Endothelial cell of umbilical vein (primary cell): Measurements from ENCODE around the gene PKHD1.

Source experiments
- CTCF ChIP-seq, 2 donors: IDR thresholded peaks; 1 replicate in 1 of 2; 2 replicates in 1 of 2; pipeline ENCODE4 v1.5.1; 2011; ENCODE audit warnings: low read length in 2 of 2, mild to moderate bottlenecking in 2 of 2, moderate library complexity in 2 of 2, control low read depth in 1 of 2, inconsistent platforms in 1 of 2, low read depth in 1 of 2; ENCODE audit not compliant: insufficient read depth in 1 of 2; ENCODE audit errors: extremely low read depth in 1 of 2
- EZH2 ChIP-seq: IDR thresholded peaks from 2 replicates; pipeline ENCODE4 v1.6.1; 2012; ENCODE audit warnings: borderline replicate concordance, low read depth, mild to moderate bottlenecking, moderate library complexity, low read length, inconsistent platforms; ENCODE audit not compliant: severe bottlenecking
- FOS ChIP-seq: IDR thresholded peaks from 2 replicates; pipeline ENCODE4 v1.6.1; 2011; ENCODE audit warnings: mild to moderate bottlenecking, low read length, moderate library complexity, borderline replicate concordance; ENCODE audit not compliant: insufficient read depth
- JUN ChIP-seq: IDR thresholded peaks from 2 replicates; pipeline ENCODE4 v1.6.1; 2011; ENCODE audit warnings: borderline replicate concordance, low read depth; ENCODE audit not compliant: insufficient read length, insufficient read depth
- MAX ChIP-seq: IDR thresholded peaks from 2 replicates; pipeline ENCODE4 v1.6.1; 2011; ENCODE audit not compliant: insufficient read depth, insufficient read length
- MYC ChIP-seq: IDR thresholded peaks from one replicate; pipeline ENCODE4 v1.6.1; 2011; ENCODE audit warnings: mild to moderate bottlenecking, low read depth, low read length
- POLR2A ChIP-seq: IDR thresholded peaks from 2 replicates; pipeline ENCODE4 v1.6.1; 2012; ENCODE audit warnings: low read depth, mild to moderate bottlenecking, control low read depth, low read length
- POLR2AphosphoS5 ChIP-seq: IDR thresholded peaks from 2 replicates; pipeline ENCODE4 v1.6.1; 2012; ENCODE audit warnings: low read depth, mild to moderate bottlenecking, control low read depth, low read length, moderate library complexity; ENCODE audit not compliant: insufficient read depth

GRCh38 chr6:52061481-52061880, 25.9 kb downstream of the PKHD1 start:
- TF ChIP-seq CTCF (IDR thresholded peaks at IDR 0.05; ENCODE audit: extremely low read depth in 1 of 2, insufficient read depth in 1 of 2, low read depth in 1 of 2, low read length in 2 of 2) (no peak), POLR2A (no peak), MAX (no peak), POLR2AphosphoS5 (no peak), EZH2 (no peak), FOS (no peak), JUN (no peak), MYC (no peak)
